LNCAP (cell line): ENCODE measurements around the gene APBA2.

Source experiments
- CTCF ChIP-seq: fragments of 450-650 bp; IDR thresholded peaks from 2 replicates; pipeline ENCODE4 v1.5.1; 2017; ENCODE audit warnings: mild to moderate bottlenecking

Gene APBA2

GRCh38 chr15:29057856-29058255 lies 172.1 kb downstream of the APBA2 start:
- no peak for TF ChIP-seq CTCF

GRCh38 chr15:29058903-29059539 lies 173.2 kb downstream of the APBA2 start:
- no peak for TF ChIP-seq CTCF

GRCh38 chr15:29059871-29060640 lies 174.3 kb downstream of the APBA2 start:
- no peak for TF ChIP-seq CTCF

GRCh38 chr15:29061746-29062145 lies 176.0 kb downstream of the APBA2 start:
- TF ChIP-seq CTCF, result no peak

- no peak for TF ChIP-seq CTCF
Observed at GRCh38 chr15:29062179-29062591, 176.4 kb downstream of the APBA2 start.

GRCh38 chr15:29062626-29063025 lies 176.9 kb downstream of the APBA2 start:
- TF ChIP-seq CTCF, result no peak

GRCh38 chr15:29063646-29064045 lies 177.9 kb downstream of the APBA2 start:
- no peak for TF ChIP-seq CTCF
